ENCODE measurements around the gene NRP1. TPM values are rescaled to one million over a fixed set of nuclear protein-coding genes. Genes with fewer than 3 reads are reported as not detected.
A peak's percentile ranks its signal among the peaks of the same experiment; 100 is the strongest.
"Not testable (repeated sequence)": the region's sequence is repeated elsewhere in the genome, so short reads cannot be mapped to it uniquely, and the experiment has no call there.

Gene NRP1
- polyA plus RNA-seq, 3 donors, result 149 to 166 (median 158) TPM

DNA sequence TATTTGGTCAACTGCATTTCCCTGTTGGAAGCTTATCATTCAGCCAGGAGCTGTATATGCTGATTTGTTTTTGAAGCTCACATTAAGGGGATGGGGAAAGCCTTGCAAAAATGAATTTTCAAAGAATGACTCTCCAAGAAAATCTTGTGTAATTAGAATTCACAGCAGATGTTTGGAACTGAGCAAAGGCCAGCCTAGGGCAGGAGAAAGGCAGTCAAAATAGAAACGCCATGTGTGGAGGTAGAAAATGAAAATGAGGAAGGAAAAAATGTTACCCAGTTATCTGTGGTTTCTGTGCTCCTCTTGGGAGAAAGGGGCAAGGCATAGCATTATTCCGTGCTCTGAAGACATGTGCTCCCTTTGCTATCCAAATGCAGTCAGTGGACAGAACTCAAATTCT lies 93.5 kb downstream of the NRP1 start:
- no peak for DNase-seq

DNA sequence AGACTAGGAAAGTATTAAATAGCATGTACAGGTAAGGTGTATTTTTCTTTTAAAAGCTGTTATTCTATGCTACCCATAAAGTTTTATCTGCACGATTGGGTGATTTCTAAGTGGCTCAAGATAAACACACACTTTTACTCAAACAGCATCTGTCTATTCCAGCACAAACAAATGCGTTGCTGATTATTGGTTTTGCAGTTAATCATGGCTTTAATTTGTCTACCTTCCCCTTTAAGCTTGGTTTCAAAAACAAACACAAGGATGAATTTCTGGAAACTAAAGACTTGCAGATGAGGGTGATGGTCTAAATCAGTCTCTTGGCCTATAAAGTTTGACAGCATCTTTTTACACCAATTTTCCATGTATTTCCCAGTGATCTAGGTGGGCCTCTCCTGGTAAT lies 94.2 kb downstream of the NRP1 start:
- DNase-seq, result peak; percentile 34

- DNase-seq, result no peak
Observed at GRCh38 chr10:33239257-33239656, 95.2 kb downstream of the NRP1 start.

DNA sequence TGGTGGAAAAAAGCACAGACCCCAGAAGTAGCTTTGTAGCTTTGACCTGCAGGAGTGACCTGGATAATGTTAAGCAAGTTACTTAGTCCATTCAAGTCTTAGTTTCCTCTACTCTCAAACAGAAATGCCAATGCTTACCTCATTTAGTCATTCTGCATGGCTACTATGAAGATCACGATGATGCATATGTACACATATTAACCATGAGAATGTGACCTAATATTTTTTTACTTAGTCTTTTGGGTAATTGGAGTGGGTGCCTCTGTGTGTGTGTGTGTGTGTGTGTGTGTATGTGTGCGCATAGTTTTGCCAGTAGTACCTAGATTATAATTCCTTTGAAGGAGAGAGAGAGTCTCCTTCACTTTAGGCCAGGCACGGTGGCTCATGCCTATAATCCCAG lies 95.8 kb downstream of the NRP1 start:
- no peak for DNase-seq

DNA sequence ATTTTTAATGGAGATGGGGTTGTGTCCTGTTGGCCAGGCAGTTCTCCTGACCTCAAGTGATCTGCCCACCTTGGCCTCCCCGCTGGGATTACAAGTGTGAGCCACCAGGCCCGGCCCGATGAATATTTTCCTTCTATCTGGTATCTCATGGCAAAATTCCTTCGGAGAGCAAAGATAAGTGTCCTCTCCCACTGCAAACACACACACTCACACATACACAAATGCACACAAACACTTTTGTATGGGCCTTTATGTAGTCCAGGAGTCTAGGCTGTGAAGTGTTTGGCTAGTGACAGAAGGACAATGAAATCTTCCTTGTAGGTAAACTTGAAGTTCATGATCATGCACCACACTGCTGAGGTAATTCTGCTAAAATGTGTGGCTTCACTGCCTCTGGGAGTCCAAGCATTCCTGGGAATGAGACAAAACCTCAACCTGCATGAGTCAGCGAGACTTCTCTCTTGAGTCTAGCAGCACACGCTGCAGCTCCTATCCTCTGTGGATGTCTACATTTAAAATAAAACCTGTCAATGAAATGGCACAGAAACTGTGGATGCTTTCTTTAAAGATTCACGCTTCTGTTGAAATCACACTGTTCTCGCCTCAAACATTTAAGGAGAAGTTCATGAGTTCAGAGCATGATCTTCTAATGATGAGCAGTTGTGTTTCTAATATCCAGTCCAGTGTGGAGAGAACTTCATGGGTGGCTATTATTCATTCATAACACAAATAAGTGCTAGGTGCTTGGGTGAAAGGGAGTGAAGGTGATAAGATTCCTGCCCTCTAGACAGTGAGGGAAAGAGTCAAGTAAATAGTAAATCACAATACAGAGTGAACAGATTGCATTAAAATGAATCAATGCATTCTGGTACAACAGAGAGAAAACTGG lies 96.5 kb downstream of the NRP1 start:
- DNase-seq, result no peak

DNA sequence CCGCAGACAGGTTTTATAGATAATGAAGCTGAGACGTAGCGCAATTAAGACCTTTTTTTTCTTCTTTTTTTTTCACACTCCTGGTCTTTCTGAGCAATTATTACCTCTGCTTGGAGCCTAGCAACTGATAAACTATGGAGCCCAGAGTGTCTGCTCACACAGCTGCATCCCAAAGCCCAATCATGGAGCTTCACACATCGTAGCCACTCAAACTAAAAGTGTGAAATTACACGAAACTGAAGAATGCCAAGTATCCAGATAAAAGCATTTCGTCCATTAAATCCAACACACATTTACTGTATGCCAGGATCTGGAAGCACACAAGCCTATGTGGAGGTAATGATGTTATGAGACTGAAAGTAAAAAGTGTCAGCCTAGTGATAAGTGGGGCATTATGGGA lies 97.6 kb downstream of the NRP1 start:
- no peak for DNase-seq

DNA sequence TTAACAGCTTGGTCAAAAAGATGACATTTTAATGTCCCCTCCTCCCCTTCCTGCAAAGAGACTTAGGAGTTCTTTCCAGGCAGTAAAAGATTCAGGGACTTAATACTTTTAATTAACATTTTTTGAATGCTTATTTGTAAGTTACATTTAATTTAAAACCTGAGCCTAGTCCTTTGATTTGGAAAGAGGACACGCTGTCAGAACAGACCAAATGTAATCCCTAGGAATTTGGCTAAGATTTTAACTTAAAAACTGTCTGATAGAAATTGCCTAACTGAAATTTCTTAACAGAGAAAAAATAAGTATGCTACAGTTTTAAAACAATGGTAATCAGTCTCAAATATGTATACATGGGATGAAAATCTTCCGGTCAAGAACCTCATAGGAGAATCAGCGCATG lies 98.5 kb downstream of the NRP1 start:
- no peak for DNase-seq

DNA sequence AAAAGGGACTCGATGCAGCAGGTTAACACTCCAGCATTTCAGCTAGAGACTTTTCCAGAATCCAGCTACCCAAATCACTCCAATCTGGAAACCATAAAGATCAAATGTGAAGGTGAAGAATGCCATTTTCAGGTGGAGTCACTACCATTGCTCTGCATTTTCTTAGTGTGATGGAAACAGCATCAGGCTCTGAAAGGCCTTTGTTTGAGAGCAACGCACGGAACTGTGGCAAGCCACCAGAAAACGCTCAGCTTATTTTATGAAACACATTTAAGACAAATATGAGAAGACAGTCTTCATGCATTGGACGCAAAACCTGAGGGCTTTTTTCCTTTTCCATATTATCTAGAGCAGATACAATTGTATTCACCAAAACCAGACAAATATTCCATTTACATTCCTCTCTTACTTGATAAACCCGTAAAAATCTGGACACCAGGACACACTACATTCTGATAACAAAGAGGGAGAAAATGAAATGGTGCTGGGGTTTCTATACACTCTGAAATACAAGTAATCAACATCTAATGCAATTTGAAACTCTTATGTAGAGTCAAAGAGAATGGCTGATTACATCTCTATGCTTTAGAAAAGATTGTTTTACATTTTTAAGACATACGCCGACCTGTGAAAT lies 99.1 kb downstream of the NRP1 start:
- DNase-seq, result no peak

GRCh38 chr10:33234831-33235237 lies 99.6 kb downstream of the NRP1 start:
- DNase-seq, result peak; percentile 90

- DNase-seq, result no peak
Observed at GRCh38 chr10:33233635-33234034, 100.8 kb downstream of the NRP1 start.

GRCh38 chr10:33233221-33233620 lies 101.2 kb downstream of the NRP1 start:
- DNase-seq, result no peak

GRCh38 chr10:33231621-33232350 lies 102.7 kb downstream of the NRP1 start:
- no peak for DNase-seq

GRCh38 chr10:33229949-33230267 lies 104.6 kb downstream of the NRP1 start:
- DNase-seq, result no peak

DNA sequence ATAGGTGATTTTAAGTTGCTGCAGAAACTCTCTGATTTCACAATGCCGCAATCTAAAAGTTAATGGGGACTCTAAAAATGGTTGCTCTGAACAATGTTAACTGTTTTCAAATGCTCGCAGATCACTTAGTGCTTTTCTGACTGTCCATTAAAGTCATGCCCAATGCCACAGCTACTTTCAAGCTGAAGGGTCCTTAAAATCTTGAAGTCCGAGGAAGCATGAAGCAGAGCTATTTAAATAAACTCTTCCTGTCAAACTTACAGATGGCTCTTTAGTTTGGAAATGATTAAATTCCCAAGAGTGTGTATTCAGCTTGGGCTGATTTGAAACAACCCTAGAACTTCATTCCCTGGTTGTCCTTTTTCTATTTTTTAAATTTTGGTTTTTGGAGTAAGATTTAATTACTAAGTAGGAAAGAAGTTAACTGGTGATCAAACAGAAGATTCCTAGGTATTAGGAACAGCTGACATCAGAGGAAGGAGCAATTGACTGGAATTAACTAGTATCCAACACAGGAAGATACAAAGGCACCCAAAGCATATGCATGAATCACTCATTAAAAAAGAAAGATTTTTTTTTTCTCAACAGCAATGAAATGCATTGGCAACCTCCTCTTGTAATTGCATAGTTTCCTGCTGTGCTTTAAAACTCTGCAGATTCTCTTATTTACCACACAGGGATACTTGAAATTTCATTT lies 105.1 kb downstream of the NRP1 start:
- no peak for DNase-seq

DNA sequence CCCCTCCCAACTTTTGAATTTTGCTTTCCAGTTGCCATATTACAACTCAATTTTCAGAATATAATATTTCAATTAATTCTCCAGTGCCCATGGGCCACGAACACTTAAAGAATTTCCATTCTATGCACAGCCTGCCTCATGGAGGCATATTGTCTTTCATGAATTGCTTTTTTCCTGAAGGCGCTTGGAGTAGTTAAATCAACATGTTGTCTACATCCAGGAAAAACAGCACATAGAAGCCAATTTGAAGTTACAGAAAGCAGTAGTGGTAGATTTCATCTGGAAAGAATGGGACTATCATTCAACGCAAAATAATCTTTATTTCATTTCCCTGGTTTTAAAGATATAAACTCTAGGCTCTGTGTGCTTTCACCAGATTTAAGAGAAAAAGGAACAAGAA lies 106.0 kb downstream of the NRP1 start:
- no peak for DNase-seq

- no peak for DNase-seq
Observed at GRCh38 chr10:33227489-33227888, 107.0 kb downstream of the NRP1 start.

GRCh38 chr10:33224251-33224965 lies 110.1 kb downstream of the NRP1 start:
- DNase-seq, result no peak

DNA sequence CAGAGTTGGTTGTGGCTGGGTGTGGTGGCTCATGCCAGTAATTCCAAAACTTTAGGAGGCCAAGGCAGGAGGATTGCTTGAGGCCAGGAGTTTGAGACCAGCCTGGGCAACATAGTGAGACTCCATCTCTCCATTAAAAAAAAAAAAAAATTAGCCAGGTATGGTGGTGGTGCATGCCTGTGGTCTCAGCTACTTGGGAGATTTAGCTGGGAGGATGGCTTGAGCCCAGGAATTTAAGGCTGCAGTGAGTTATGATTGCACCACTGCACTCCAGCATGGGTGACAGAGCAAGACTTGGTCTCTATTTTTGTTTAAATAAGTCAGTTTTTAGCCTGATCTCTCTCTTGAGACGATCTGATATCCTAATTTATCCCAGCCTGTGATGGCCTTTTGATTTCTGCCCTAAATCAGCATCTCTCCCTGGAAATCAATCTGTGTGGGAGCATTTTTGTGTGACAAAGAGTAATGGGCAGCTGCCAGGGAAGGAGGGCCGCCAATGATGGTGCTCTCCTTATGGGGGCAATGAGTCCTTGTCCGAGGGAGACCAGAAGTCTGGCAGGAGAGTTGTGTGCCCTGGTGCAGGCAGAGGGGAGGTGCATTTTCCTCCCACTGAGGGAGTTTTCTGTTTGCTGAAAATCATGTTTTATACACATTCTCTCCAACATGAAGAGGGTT lies 111.0 kb downstream of the NRP1 start:
- peak; percentile 86 for DNase-seq

- DNase-seq, result not testable (repeated sequence)
Observed at GRCh38 chr10:33222304-33222703, 112.2 kb downstream of the NRP1 start.

- DNase-seq, result no peak
Observed at GRCh38 chr10:33217854-33218253, 116.6 kb downstream of the NRP1 start.

All from renal pelvis (tissue), 4 donors.